Erythroblast (primary cell): Measurements from ENCODE around the gene PLS1.
A peak's percentile ranks its signal among the peaks of the same experiment; 100 is the strongest.

Experiments
- DNase-seq, 2 experiments: peaks; one replicate each; lab custom pipeline; 2025; lab: John Stamatoyannopoulos, UW
- GATA1 ChIP-seq: IDR thresholded peaks from 2 replicates; pipeline ENCODE4 v1.6.1; 2011; ENCODE audit warnings: low read depth, mild to moderate bottlenecking, control low read depth, low read length, moderate library complexity
- POLR2A ChIP-seq: IDR thresholded peaks from 2 replicates; pipeline ENCODE4 v1.6.1; 2011; ENCODE audit warnings: mild to moderate bottlenecking, low read length

Gene PLS1

DNA sequence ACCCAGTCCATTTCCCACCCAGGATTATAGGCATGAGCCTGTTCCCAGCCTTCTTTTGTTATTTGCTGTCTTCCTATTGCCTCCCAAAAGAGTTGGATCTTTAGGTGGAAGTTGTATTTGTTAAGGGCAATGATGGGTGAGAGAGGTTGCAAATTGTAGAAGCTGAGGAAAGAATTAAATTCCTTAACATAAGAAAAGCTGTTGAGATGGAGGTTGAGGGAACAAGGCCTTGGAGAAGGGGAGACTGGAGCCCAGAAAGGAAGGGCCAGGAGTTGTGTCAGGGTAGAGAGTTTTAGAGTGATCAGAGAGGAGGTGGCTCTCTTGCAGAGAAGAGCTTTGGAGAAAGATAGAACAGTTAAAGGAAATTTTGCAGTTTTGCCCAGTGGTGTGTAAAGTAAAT is 46.8 kb downstream of the PLS1 start:
- no peak for DNase-seq
- TF ChIP-seq POLR2A = no peak
- no peak for TF ChIP-seq GATA1

DNA sequence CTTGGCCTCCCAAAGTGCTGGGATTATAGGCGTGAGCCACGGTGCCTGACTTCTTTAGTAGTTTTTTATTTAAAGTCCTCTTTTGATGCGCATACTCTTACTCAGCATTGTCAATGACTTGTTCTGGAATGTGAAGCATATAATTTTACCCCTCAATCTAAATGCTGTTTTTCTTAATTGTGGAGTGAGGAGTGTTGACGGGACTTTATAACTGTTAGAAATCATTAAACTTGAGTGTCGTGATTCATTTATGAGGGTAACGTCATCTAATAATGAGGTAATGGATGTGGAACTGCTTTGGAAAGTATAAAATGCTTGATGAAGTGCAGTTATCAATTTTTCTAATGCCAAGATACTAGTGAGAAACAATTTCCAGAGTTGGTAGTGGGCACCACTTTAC is 48.3 kb downstream of the PLS1 start:
- TF ChIP-seq POLR2A = no peak
- no peak for TF ChIP-seq GATA1

DNA sequence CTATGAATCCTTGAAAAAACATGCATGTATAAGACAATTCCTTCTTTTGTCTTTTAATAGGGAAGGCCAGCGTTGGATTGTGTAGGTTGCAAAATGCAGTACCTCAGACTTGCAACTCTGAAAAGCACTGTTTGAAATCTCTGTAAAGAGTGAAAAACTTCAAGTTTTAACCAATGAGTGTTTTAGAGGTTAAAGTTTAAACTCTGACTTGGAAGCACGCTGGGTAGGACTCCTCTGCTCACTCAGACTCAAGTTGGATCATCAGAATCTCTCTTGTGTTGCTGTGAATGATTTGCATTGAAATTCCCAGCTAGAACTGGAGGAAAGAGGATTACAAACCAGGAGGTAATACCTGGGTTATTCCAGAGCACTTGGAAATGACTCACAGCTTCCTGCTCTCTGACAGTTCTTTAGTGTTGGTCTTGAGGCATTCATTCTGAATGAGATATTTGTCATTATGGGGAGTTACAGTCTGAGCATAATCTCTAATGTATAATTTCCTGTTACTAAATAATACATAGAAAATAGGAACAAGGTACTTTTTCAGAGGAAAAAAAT is 49.1 kb downstream of the PLS1 start:
- TF ChIP-seq GATA1 = no peak
- TF ChIP-seq POLR2A = no peak
- no peak for DNase-seq

More for the DNA sequence above, 48.3 kb downstream of the PLS1 start:
- DNase-seq = no peak

DNA sequence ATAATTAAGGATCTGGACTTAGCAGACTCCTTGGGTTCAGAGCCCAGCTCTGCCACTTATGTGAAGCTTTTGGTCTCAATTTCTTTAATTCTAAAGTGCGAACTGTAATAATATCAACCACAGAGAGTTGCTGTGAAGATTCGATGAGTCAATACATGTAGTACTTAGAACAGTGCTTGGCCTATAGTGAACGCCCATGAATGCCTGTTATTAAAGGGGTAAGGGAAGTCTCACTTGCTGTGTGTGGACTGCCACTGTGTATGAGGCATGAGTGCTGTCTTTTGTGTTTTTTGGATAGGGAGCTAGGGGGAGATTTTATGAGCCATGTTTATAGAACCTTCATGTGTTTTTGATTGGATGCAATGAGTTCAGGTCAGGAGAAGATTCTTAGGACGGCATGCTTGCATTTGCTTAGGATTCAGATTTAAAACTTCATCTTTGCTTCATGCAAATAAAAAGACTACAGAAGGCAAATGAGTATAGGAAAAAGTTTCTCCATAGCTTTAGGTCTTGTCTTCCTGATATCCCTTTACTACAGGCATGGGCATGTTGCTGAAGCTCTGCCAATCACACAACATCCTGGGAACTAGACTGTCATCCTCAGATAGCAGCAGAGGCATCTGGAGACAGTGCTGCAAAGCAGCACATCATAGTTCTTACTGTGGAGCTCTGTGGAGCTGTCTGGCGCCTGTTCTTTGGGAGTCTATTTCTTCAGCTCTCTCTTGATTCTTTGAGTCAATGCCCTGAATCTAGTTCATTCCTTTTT is 50.0 kb downstream of the PLS1 start:
- DNase-seq = no peak
- no peak for TF ChIP-seq GATA1
- no peak for TF ChIP-seq POLR2A

DNA sequence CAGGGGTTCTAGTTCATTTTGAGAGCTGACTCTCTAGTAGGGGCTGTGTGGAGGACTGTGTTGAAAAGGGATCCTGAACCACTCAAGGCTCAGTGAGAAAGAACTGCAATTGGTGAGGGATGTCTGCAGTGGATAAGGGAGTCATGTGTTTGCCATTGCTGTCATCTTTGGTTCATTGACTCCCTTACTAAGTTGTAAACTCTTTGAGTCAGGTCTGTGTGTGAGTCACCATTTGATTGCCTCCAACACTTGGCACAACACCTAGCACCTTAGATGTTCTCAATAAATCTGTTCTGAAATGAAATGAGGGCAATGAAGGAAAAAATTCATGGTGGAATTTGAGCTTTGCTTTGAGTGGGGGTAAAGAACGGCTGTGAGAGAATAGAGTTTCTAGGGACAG is 51.7 kb downstream of the PLS1 start:
- peak in 1 of 2 experiments; percentile 12 for DNase-seq
- no peak for TF ChIP-seq GATA1
- no peak for TF ChIP-seq POLR2A

DNA sequence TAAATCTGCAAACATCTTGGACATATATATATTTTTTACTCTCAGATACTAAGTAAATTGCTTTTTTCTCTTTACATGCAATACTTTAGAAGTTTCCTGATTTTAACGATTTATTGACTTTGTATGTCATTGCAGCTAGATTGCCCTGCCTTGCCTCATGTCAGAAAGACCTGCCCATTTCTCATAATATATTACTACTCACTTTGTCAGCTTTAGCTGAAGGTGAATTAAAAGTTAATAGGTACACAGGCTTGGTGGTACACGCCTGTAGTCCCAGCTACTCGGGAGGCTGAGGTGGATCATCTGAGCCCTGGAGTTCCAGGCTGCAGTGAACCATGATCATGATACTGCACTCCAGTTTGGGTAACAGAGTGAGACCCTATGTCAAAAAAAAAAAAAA is 52.8 kb downstream of the PLS1 start:
- DNase-seq = no peak
- TF ChIP-seq GATA1 = no peak
- no peak for TF ChIP-seq POLR2A

DNA sequence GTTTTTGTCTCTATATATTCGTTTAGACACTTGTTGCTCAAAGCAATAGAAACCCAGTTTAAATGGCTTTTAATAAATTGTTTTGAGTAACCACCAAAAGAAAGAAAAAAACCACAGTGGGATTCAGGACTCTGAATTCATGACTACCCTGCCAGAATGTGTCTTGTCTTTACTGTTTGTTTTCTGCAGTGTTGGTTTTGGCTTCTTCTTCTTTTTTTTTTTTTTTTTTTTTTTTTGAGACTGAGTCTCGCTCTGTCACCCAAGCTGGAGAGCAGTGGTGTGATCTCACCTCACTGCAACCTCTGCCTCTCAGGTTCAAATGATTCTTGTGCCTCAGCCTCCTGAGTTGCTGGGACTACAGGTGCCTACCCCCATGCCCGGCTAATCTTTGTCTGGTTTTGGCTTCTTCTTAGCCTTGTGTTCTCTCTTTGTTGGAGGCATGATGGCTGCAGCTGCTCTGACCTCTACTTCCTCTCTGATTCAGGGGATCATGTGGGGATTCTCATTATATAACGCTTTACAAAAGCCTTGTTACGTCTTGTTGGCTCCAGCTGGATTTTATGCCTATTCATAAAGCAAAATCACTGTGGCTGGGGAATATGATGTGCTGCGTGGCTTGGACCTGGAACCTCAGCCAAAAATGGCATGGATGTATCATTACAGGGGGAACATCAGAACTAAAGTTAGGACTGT is 54.0 kb downstream of the PLS1 start:
- no peak for DNase-seq
- TF ChIP-seq POLR2A (no peak), GATA1 (no peak)

DNA sequence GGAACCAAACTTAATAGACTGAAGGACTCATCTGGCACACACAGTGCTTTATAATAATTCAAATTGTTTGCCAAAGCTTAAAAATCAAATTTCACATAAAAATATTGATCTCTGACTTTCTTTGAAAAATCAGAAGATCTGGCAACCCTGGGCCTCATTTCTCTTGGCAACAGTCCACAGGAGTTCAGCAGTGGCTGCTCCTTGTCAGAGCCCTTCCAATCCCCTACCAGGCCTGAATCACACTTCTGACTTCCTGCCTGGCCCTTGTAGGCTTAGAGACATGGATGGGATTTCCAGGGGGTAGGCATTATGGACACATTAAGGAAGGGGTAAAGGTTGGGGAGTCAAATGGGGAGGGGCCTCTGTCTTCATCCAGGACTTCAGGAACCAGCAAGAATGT is 55.5 kb downstream of the PLS1 start:
- TF ChIP-seq POLR2A = no peak
- TF ChIP-seq GATA1 = no peak
- DNase-seq = no peak

DNA sequence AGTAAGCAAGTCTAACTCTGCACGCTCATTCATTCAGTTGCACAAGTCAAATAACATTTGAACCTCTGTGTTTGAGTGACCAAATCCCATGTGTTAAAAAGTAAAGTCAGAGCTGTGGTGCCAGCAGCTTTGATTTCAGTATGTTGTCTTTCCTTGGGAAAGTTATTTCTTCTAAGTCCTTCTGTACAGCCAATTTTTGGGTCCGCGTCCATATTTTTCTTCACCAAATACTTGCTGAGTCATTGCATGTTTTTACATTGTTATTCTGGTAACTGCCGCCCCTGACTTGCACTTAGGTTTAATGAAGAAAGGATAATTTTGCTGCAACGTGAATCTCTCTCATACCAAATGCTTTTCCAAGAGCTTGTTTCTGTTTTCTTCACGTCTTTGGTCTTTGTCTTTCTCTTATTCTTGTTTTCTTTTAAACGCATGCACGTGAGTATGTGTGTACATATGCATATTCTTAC is 56.7 kb downstream of the PLS1 start:
- TF ChIP-seq GATA1 (no peak), POLR2A (no peak)
- no peak for DNase-seq

DNA sequence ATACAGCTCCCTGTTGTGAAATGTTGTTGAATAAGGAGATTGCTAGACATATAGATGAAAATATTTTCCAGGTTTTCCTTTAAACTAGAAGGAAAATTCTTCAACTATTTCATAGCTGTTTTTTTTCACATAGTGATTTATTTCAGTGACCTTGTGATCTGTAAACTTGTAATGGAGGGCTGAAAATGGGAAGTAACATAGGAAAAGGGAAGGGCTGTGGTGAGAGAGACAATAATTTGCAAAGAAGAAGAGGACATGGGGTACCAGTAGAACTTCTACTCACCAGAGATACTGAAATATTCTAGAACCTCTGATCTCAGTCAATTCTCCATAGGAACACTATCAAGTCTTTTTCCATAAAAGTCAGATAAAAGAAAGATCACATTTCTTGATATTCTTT is 60.4 kb downstream of the PLS1 start:
- TF ChIP-seq GATA1 (no peak), POLR2A (no peak)
- no peak for DNase-seq

DNA sequence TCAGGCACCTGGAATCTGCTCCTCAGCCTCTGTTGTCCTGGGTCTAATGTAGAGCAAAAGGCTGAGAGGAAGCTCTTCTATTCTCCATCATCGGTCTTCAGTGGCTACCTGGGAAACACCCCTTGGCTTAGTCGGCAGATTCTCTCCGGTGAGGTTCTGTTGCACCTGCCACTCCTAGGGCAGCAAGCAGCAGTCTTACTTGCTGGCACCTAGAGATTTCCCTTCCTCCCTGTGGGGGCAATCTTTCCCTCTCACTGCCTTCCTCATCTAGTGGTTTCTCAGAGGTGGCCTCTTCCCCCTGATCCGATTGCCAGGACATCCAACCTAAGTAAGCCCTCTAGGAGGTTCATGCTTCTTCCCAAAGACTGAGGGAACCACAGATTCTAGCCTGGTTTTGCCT is 60.8 kb downstream of the PLS1 start:
- TF ChIP-seq POLR2A (no peak), GATA1 (no peak)
- no peak for DNase-seq

DNA sequence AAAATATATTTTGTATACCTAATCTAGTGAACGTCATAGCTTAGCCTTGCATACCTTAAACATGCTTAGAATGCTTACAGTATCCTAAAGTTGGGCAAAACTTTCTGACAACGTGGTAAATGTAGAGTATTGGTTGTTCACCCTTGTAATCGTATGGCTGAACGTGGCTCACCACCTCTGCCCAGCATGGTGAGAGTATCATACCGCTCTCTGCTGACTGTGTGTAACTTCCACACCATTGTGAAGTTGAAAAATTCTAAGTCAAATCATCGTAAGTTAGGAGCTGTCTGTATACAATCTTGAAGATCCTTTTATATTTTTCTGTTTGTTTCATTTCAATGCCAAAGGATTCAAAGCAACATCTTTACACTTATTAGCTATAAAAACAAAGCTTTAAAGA is 64.2 kb downstream of the PLS1 start:
- no peak for DNase-seq
- no peak for TF ChIP-seq GATA1
- TF ChIP-seq POLR2A = no peak

DNA sequence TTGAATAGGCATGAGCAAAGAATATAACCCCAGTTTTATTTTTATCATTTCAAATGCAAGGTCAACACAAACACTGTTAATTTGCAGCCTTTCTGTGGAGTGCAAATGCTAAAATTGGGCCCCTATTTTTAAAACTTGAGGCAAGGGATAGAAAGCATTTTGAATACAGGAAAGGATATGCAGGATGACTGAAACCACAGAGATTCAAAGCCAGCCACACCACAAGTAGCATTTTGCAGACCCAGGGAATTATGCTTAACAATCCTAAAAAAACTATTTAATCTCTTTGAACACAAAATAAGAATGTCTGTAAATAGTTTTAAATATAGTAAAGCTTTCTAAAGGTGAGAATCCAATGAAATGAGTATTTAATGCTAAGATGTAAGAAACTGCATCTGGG is 64.7 kb downstream of the PLS1 start:
- TF ChIP-seq GATA1 (no peak), POLR2A (no peak)

DNA sequence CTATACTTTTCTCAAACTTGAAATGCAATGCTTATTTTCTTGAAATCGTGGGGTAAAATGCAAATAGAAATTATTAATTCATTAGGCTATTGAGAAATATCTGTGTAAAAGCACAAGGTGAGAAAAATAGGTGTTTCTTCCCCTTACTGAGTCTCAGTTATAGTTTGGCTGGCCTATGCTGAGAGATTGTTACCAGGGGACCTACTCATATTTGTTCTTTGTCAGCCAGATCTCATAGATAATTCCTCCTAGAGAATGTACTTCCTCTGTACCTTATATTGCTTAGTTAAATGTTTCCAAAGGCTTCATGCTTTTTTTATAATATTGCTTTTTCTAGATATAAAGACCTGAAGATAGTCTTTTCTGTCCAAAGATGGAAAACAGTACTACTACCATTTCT is 67.7 kb downstream of the PLS1 start:
- no peak for DNase-seq
- TF ChIP-seq POLR2A (no peak), GATA1 (no peak)

More for the DNA sequence above, 64.7 kb downstream of the PLS1 start:
- no peak for DNase-seq
